Natural killer cell (primary cell): Measurements from ENCODE around the gene PRKCSH. TPM values are rescaled to one million over a fixed set of nuclear protein-coding genes. Genes with fewer than 3 reads are reported as not detected.
"Not testable (repeated sequence)": the region's sequence is repeated elsewhere in the genome, so short reads cannot be mapped to it uniquely, and the experiment has no call there.

Experiments
- ATAC-seq, 3 donors: fragments of 150-1000 bp in 2 of 3; fragments of 200-7000 bp in 1 of 3; cut with Tn5 transposase; 1 replicate in 1 of 3; 2 replicates in 2 of 3; pipeline ENCODE4 v1.10.0; 2021; ENCODE audit warnings: mild to moderate bottlenecking in 2 of 3, moderate library complexity in 2 of 3
- DNase-seq, 2 donors: peaks; one replicate each; pipeline versions ENCODE4 v3.0.0 to v3.0.0-alpha.2; 2013 to 2021; ENCODE audit warnings: mixed read lengths in 1 of 2
- H3K27ac ChIP-seq: one replicate; pipeline ENCODE4 v1.5.1; 2013; ENCODE audit warnings: mild to moderate bottlenecking, low read length
- H3K27me3 ChIP-seq: one replicate; pipeline ENCODE4 v1.6.1; 2013; ENCODE audit warnings: low read length; ENCODE audit not compliant: control insufficient read depth, insufficient read depth
- H3K36me3 ChIP-seq: one replicate; pipeline ENCODE4 v1.6.1; 2013; ENCODE audit warnings: low read length; ENCODE audit not compliant: control insufficient read depth, insufficient read depth
- H3K4me1 ChIP-seq: one replicate; pipeline ENCODE4 v1.6.1; 2013; ENCODE audit warnings: low read length; ENCODE audit not compliant: control insufficient read depth, insufficient read depth
- H3K4me3 ChIP-seq: one replicate; pipeline ENCODE4 v1.5.1; 2013; ENCODE audit warnings: low read length
- H3K9me3 ChIP-seq: one replicate; pipeline ENCODE4 v1.6.1; 2013; ENCODE audit warnings: low read length; ENCODE audit not compliant: control insufficient read depth, insufficient read depth
- H3K27ac Mint-ChIP-seq, 2 donors: one replicate each; pipeline ENCODE4 v1.8.0; 2022; ENCODE audit warnings: mild to moderate bottlenecking in 2 of 2, mixed read lengths in 2 of 2, moderate library complexity in 1 of 2
- H3K27me3 Mint-ChIP-seq, 2 donors: one replicate each; pipeline ENCODE4 v1.8.0; 2022; ENCODE audit warnings: low read depth in 2 of 2, mixed read lengths in 2 of 2
- H3K36me3 Mint-ChIP-seq: one replicate; pipeline ENCODE4 v1.8.0; 2022; ENCODE audit warnings: mixed read lengths
- H3K4me1 Mint-ChIP-seq, 2 donors: one replicate each; pipeline ENCODE4 v1.8.0; 2022; ENCODE audit warnings: mixed read lengths in 2 of 2
- H3K4me3 Mint-ChIP-seq: one replicate; pipeline ENCODE4 v1.8.0; 2022; ENCODE audit warnings: mild to moderate bottlenecking, moderate library complexity, mixed read lengths
- H3K9me3 Mint-ChIP-seq, 2 donors: one replicate each; pipeline ENCODE4 v1.8.0; 2022; ENCODE audit warnings: mixed read lengths in 2 of 2
- WGBS: methylation state at CpG from one replicate; pipeline ENCODE4 v1.1.7; 2013; ENCODE audit warnings: missing lambda C conversion rate; ENCODE audit not compliant: insufficient coverage; 5-methylcytosine and 5-hydroxymethylcytosine counted together
- intact Hi-C: fragments of 100-400 bp; cut with micrococcal nuclease; formaldehyde crosslinking; loops from one replicate; pipeline ENCODE4 v1.14.2; 2022
- total RNA-seq, 4 donors: library from RNA; stranded (reverse); fragments of 120-200 nt in 1 of 4; gene quantifications; one replicate each; pipeline versions ENCODE4 v1.2.3 to v1.2.4, GENCODE V29; 2013 to 2022
- TF ChIP-seq, protein P1 (sequence below): fragments of 200-600 bp; IDR thresholded peaks from one replicate; pipeline ENCODE4 v1.8.0; 2022; ENCODE audit warnings: antibody characterized with exemption

The PRKCSH gene
- total RNA-seq, 3 donors from 2014 or later (not counting 1 experiment from before 2014, with no cell fraction given): 320 to 367 (median 327) TPM

- H3K36me3 ChIP-seq: no peaks in the 10 kb centered on the region
- H3K9me3 ChIP-seq: no peaks in the 10 kb centered on the region
- peaks cover 0 to 5% of the 10 kb centered on the region in 2 donors for H3K27me3 Mint-ChIP-seq
- H3K4me3 Mint-ChIP-seq: no peak overlapping the region
- H3K27ac ChIP-seq: no peak overlapping the region
- 89% methylated on average over 20 of the region's 20 CpGs for WGBS
- H3K9me3 Mint-ChIP-seq: no peaks in the 10 kb centered on the region
- DNase-seq (no peak), ATAC-seq (no peak)
- TF ChIP-seq, protein P1, sequence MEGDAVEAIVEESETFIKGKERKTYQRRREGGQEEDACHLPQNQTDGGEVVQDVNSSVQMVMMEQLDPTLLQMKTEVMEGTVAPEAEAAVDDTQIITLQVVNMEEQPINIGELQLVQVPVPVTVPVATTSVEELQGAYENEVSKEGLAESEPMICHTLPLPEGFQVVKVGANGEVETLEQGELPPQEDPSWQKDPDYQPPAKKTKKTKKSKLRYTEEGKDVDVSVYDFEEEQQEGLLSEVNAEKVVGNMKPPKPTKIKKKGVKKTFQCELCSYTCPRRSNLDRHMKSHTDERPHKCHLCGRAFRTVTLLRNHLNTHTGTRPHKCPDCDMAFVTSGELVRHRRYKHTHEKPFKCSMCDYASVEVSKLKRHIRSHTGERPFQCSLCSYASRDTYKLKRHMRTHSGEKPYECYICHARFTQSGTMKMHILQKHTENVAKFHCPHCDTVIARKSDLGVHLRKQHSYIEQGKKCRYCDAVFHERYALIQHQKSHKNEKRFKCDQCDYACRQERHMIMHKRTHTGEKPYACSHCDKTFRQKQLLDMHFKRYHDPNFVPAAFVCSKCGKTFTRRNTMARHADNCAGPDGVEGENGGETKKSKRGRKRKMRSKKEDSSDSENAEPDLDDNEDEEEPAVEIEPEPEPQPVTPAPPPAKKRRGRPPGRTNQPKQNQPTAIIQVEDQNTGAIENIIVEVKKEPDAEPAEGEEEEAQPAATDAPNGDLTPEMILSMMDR: no peak
- H3K36me3 Mint-ChIP-seq: no peaks in the 10 kb centered on the region
- peaks cover 3% of the 10 kb centered on the region for H3K27me3 ChIP-seq
- intact Hi-C loops: no loop called here
- no peak overlapping the region for H3K27ac Mint-ChIP-seq
- H3K4me1 ChIP-seq: no peaks in the 10 kb centered on the region
- no peaks in the 10 kb centered on the region for H3K4me1 Mint-ChIP-seq
- no peak overlapping the region for H3K4me3 ChIP-seq
Observed at GRCh38 chr19:11457831-11458230, 22.4 kb downstream of the PRKCSH start.

GRCh38 chr19:11458236-11458900, 22.9 kb downstream of the PRKCSH start:
- H3K4me1 ChIP-seq: no peaks in the 10 kb centered on the region
- H3K27ac ChIP-seq: no peak overlapping the region
- Mint-ChIP-seq H3K4me3 (no peak overlapping the region), H3K27ac (no peak overlapping the region), H3K36me3 (no peaks in the 10 kb centered on the region), H3K4me1 (no peaks in the 10 kb centered on the region), H3K9me3 (no peaks in the 10 kb centered on the region), H3K27me3 (peaks cover 0 to 5% of the 10 kb centered on the region in 2 donors)
- intact Hi-C loops: no loop called here
- TF ChIP-seq, protein P1: no peak
- H3K4me3 ChIP-seq: no peak overlapping the region
- no peaks in the 10 kb centered on the region for H3K36me3 ChIP-seq
- no peaks in the 10 kb centered on the region for H3K9me3 ChIP-seq
- peaks cover 3% of the 10 kb centered on the region for H3K27me3 ChIP-seq
- WGBS: 87% methylated on average over 19 of the region's 19 CpGs
- DNase-seq (no peak), ATAC-seq (no peak)

- intact Hi-C loops, H3K27ac Mint-ChIP-seq, H3K27me3 ChIP-seq, H3K36me3 Mint-ChIP-seq, H3K27me3 Mint-ChIP-seq, H3K4me1 ChIP-seq, H3K27ac ChIP-seq, H3K36me3 ChIP-seq, ATAC-seq, H3K4me3 ChIP-seq, DNase-seq, H3K9me3 Mint-ChIP-seq, H3K9me3 ChIP-seq, H3K4me1 Mint-ChIP-seq, H3K4me3 Mint-ChIP-seq: not testable (repeated sequence)
- WGBS: 89% methylated on average over 10 of the region's 11 CpGs
Observed at GRCh38 chr19:11458912-11459311, 23.5 kb downstream of the PRKCSH start.

GRCh38 chr19:11460207-11460606, 24.8 kb downstream of the PRKCSH start:
- Mint-ChIP-seq H3K4me1 (no peaks in the 10 kb centered on the region), H3K27ac (no peak overlapping the region), H3K4me3 (no peak overlapping the region), H3K36me3 (no peaks in the 10 kb centered on the region), H3K27me3 (peaks cover 0 to 5% of the 10 kb centered on the region in 2 donors), H3K9me3 (no peaks in the 10 kb centered on the region)
- TF ChIP-seq, protein P1: no peak
- Histone ChIP-seq H3K4me1 (no peaks in the 10 kb centered on the region), H3K27ac (no peak overlapping the region), H3K9me3 (no peaks in the 10 kb centered on the region), H3K27me3 (peaks cover 3% of the 10 kb centered on the region), H3K4me3 (no peak overlapping the region), H3K36me3 (no peaks in the 10 kb centered on the region)
- intact Hi-C loops: no loop called here
- ATAC-seq (no peak), DNase-seq (peak in 1 of 2 donors; percentile 40)
- 56% methylated on average over 4 of the region's 4 CpGs for WGBS
